ENCODE data around the gene LMNA. TPM values are rescaled to one million over a fixed set of nuclear protein-coding genes. Genes with fewer than 3 reads are reported as not detected.

LMNA gene
- polyA plus RNA-seq, 1 of the 3 experiments (the other 2 are of a cell fraction), result 983 TPM

DNA sequence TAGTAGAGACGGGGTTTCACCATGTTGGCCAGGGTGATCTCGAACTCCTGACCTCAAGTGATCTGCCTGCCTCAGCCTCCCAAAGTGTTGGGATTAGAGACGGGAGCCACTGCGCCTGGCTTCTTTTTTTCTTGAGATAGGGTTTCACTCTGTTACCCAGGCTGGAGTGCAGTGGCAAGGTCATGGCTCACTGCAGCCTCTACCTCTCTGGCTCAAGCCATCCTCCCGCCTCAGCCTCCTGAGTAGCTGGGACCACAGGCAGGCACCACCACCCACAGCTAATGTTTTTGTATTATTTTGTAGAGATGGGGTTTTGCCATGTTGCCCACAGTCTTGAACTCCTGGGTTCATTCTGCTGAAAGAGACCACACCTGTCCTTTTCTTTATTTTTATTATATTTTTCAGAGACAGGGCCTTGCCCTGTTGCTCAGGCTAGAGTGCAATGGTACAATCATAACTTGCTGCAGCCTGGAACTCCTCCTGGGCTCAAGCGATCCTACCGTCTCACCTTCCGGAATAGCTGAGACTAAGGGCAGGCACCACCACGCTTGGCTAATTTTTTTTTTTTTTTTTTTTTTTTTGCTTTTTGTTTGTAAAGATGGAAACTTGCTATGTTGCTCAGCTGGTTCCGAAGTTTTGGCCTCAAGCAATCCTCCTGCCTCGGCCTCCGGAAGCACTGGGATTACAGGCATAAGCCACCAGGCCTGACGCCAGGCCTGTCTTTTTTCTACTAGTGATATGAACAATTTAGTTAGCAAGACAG, 3.1 kb downstream of the LMNA start:
- no peaks in the 10 kb centered on the region for H3K9me3 ChIP-seq
- 75% methylated on average over 13 of the region's 13 CpGs for WGBS (ENCODE audit: low lambda C conversion rate)
- CTCF ChIA-PET, result interaction anchor here (12.9 to 40.5 kb wide), 2 partner anchors 12 to 22 kb away, joined by 135 to 1559 read pairs; partner anchors contain the start of gene MEX3A
- H3K27me3 ChIP-seq (ENCODE audit: insufficient read depth), result no peaks in the 10 kb centered on the region
- H3K4me3 ChIP-seq (ENCODE audit: low read depth in 2 of 2, low read length in 1 of 2), result peak overlapping the region; percentile 74 to 94; a peak in 3 of 4 replicates
- peaks cover 71% of the 10 kb centered on the region for H3F3A ChIP-seq (replicated peaks; ENCODE audit: insufficient read depth)
- peak overlapping the region; percentile 100 for H3K9ac ChIP-seq
- no peak for TF ChIP-seq NFIC (IDR thresholded peaks at IDR 0.05; ENCODE audit: borderline replicate concordance)
- no peak for TF ChIP-seq RFX5 (IDR thresholded peaks at IDR 0.05; ENCODE audit: low read length)
- TF ChIP-seq CHD2 (IDR thresholded peaks at IDR 0.05; ENCODE audit: low read length, partially characterized antibody), result no peak
- TF ChIP-seq EZH2phosphoT487 (IDR thresholded peaks at IDR 0.05; ENCODE audit: borderline replicate concordance, low read depth), result no peak
- no peak for TF ChIP-seq TEAD4 (IDR thresholded peaks at IDR 0.05; ENCODE audit: borderline replicate concordance, insufficient read depth)
- no peaks in the 10 kb centered on the region for H3K9me2 ChIP-seq
- POLR2A ChIA-PET, result no interaction called here
- peak overlapping the region; percentile 95 for H3K4me2 ChIP-seq
- peaks cover 53 to 60% of the 10 kb centered on the region in 2 experiments for H3K4me1 ChIP-seq (ENCODE audit: control insufficient read depth in 1 of 2, insufficient read depth in 2 of 2, low read depth in 1 of 2, low read length in 1 of 2)
- H3K27ac ChIP-seq (ENCODE audit: low read depth in 2 of 2, low read length in 1 of 2), result peak overlapping the region; percentile 56 to 100; a peak in 3 of 4 replicates
- peaks cover 87% of the 10 kb centered on the region for H3K79me2 ChIP-seq (ENCODE audit: insufficient read depth)
- DNase-seq, result no peak
- peaks cover 80% of the 10 kb centered on the region for H4K20me1 ChIP-seq (ENCODE audit: insufficient read depth)
- H2AFZ ChIP-seq (ENCODE audit: low read depth), result no peak overlapping the region
- peaks cover 0 to 44% of the 10 kb centered on the region in 2 experiments for H3K36me3 ChIP-seq (replicated peaks in 1 of 2; ENCODE audit: control insufficient read depth in 1 of 2, insufficient read depth in 2 of 2, low read length in 1 of 2)

- ChIA-PET POLR2A (interaction anchor here (0.6 kb wide), 1 partner anchor 141 kb away, joined by 3 read pairs; no protein-coding TSS in a partner anchor), CTCF (interaction anchor here (0.7 to 40.5 kb wide), 6 partner anchors 12 to 672 kb away, joined by 3 to 1559 read pairs (median 4); partner anchors contain the start of gene MEX3A)
- H3K4me3 ChIP-seq (ENCODE audit: low read depth in 2 of 2, low read length in 1 of 2), result peak overlapping the region; percentile 74 to 94; a peak in 3 of 4 replicates
- H3K9ac ChIP-seq, result peak overlapping the region; percentile 100
- peaks cover 0 to 44% of the 10 kb centered on the region in 2 experiments for H3K36me3 ChIP-seq (replicated peaks in 1 of 2; ENCODE audit: control insufficient read depth in 1 of 2, insufficient read depth in 2 of 2, low read length in 1 of 2)
- peaks cover 73% of the 10 kb centered on the region for H3F3A ChIP-seq (replicated peaks; ENCODE audit: insufficient read depth)
- no peak overlapping the region for H2AFZ ChIP-seq (ENCODE audit: low read depth)
- no peaks in the 10 kb centered on the region for H3K9me2 ChIP-seq
- peak overlapping the region; percentile 56 to 100 for H3K27ac ChIP-seq (ENCODE audit: low read depth in 2 of 2, low read length in 1 of 2)
- no peak for DNase-seq
- no peak for TF ChIP-seq TAF1 (IDR thresholded peaks at IDR 0.05; ENCODE audit: borderline replicate concordance, low read depth, low read length)
- TF ChIP-seq USF2 (IDR thresholded peaks at IDR 0.05; ENCODE audit: borderline replicate concordance, low read depth, low read length), result no peak
- TF ChIP-seq NFIC (IDR thresholded peaks at IDR 0.05; ENCODE audit: borderline replicate concordance), result no peak
- TF ChIP-seq YY1 (IDR thresholded peaks at IDR 0.05; ENCODE audit: low read depth), result no peak
- no peak for TF ChIP-seq MXI1 (IDR thresholded peaks at IDR 0.05; ENCODE audit: low read depth, low read length)
- TF ChIP-seq, protein P1, sequence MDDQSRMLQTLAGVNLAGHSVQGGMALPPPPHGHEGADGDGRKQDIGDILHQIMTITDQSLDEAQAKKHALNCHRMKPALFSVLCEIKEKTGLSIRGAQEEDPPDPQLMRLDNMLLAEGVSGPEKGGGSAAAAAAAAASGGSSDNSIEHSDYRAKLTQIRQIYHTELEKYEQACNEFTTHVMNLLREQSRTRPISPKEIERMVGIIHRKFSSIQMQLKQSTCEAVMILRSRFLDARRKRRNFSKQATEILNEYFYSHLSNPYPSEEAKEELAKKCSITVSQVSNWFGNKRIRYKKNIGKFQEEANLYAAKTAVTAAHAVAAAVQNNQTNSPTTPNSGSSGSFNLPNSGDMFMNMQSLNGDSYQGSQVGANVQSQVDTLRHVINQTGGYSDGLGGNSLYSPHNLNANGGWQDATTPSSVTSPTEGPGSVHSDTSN (IDR thresholded peaks at IDR 0.05), result no peak
- TF ChIP-seq CHD2 (IDR thresholded peaks at IDR 0.05; ENCODE audit: low read length, partially characterized antibody), result no peak
- no peak for TF ChIP-seq RXRA (IDR thresholded peaks at IDR 0.05; ENCODE audit: borderline replicate concordance, low read depth)
- no peak for TF ChIP-seq JUND (IDR thresholded peaks at IDR 0.05)
- no peak for TF ChIP-seq FOSL2 (IDR thresholded peaks at IDR 0.05; ENCODE audit: borderline replicate concordance, low read depth)
- TF ChIP-seq MEF2A (IDR thresholded peaks at IDR 0.05; ENCODE audit: borderline replicate concordance, low read depth), result no peak
- no peak for TF ChIP-seq GABPA (IDR thresholded peaks at IDR 0.05; ENCODE audit: low read depth)
- TF ChIP-seq FOXJ3 (CRISPR knock-in tag; IDR thresholded peaks at IDR 0.05), result no peak
- TF ChIP-seq, protein P2, sequence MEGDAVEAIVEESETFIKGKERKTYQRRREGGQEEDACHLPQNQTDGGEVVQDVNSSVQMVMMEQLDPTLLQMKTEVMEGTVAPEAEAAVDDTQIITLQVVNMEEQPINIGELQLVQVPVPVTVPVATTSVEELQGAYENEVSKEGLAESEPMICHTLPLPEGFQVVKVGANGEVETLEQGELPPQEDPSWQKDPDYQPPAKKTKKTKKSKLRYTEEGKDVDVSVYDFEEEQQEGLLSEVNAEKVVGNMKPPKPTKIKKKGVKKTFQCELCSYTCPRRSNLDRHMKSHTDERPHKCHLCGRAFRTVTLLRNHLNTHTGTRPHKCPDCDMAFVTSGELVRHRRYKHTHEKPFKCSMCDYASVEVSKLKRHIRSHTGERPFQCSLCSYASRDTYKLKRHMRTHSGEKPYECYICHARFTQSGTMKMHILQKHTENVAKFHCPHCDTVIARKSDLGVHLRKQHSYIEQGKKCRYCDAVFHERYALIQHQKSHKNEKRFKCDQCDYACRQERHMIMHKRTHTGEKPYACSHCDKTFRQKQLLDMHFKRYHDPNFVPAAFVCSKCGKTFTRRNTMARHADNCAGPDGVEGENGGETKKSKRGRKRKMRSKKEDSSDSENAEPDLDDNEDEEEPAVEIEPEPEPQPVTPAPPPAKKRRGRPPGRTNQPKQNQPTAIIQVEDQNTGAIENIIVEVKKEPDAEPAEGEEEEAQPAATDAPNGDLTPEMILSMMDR (IDR thresholded peaks at IDR 0.05), result no peak
- no peak for TF ChIP-seq EZH2phosphoT487 (IDR thresholded peaks at IDR 0.05; ENCODE audit: borderline replicate concordance, low read depth)
- peaks cover 85% of the 10 kb centered on the region for H4K20me1 ChIP-seq (ENCODE audit: insufficient read depth)
- WGBS (ENCODE audit: low lambda C conversion rate), result 50% methylated on average over 8 of the region's 8 CpGs
- peaks cover 53 to 61% of the 10 kb centered on the region in 2 experiments for H3K4me1 ChIP-seq (ENCODE audit: control insufficient read depth in 1 of 2, insufficient read depth in 2 of 2, low read depth in 1 of 2, low read length in 1 of 2)
- H3K27me3 ChIP-seq (ENCODE audit: insufficient read depth), result no peaks in the 10 kb centered on the region
- H3K9me3 ChIP-seq, result no peaks in the 10 kb centered on the region
- H3K4me2 ChIP-seq, result peak overlapping the region; percentile 95
- peaks cover 88% of the 10 kb centered on the region for H3K79me2 ChIP-seq (ENCODE audit: insufficient read depth)
These were observed 3.8 kb downstream of the LMNA start for GRCh38 chr1:156118177-156118868.

Data from SK-N-SH (cell line).